HCT116 (cell line): Measurements from ENCODE around the gene ACY1. TPM values are rescaled to one million over a fixed set of nuclear protein-coding genes. Genes with fewer than 3 reads are reported as not detected.
A peak's percentile ranks its signal among the peaks of the same experiment; 100 is the strongest.

Experiments used
- ATAC-seq: fragments of 200-7000 bp; cut with Tn5 transposase; 2 replicates; pipeline ENCODE4 v1.9.1; 2020; ENCODE audit warnings: mild to moderate bottlenecking, moderate library complexity
- BruUV-seq: library from RNA; stranded (reverse); fragments of 400-500 nt; replicated peaks from 2 replicates; lab custom pipeline; 2021; lab: Mats Ljungman, UMichigan
- CTCF ChIA-PET: fragments of 300-600 bp; sonication (Branson Sonifier 250); formaldehyde crosslinking; loops from one replicate; lab custom pipeline; 2021; ENCODE audit warnings: antibody characterized with exemption; lab: Charles Lee
- POLR2A ChIA-PET: fragments of 300-600, 350-600 bp; sonication (Branson Sonifier 250); formaldehyde crosslinking; loops from one replicate; lab custom pipeline; 2021; ENCODE audit warnings: antibody characterized with exemption; lab: Charles Lee
- RAD21 ChIA-PET, 2 experiments: fragments of 300-600 bp; sonication (Branson Sonifier 250); formaldehyde crosslinking; loops; one replicate each; lab custom pipeline; 2023; ENCODE audit warnings: low total read pairs in 2 of 2; ENCODE audit not compliant: uncharacterized antibody in 2 of 2, unreplicated experiment in 2 of 2, low non-redundant PET in 1 of 2; lab: Charles Lee
- DNase-seq: peaks from one replicate; pipeline ENCODE4 v3.0.0-alpha.2; 2010; ENCODE audit warnings: low read depth, low spot score
- H2AFZ ChIP-seq: fragments of 200-600 bp; shearing (Covaris generic), sonication (generic); 2 replicates; pipeline ENCODE4 v1.6.1; 2017; ENCODE audit warnings: low read depth, mixed run types, mixed read lengths, antibody characterized with exemption, low read length; ENCODE audit not compliant: poor library complexity, severe bottlenecking
- H3K27ac ChIP-seq: 2 replicates; pipeline ENCODE4 v1.5.1; 2012; ENCODE audit warnings: low read depth, low read length
- H3K27me3 ChIP-seq: fragments of 200-600 bp; sonication (generic); 2 replicates; pipeline ENCODE4 v1.6.1; 2016; ENCODE audit warnings: mixed run types, low read length, mixed read lengths; ENCODE audit not compliant: insufficient read depth
- H3K36me3 ChIP-seq, 2 experiments: fragments of 200-500 bp in 1 of 2; fragments of 200-600 bp in 1 of 2; sonication (Bioruptor generic) in 1 of 2; sonication (generic) in 1 of 2; 2 replicates each; pipeline versions ENCODE4 v1.5.1 to v1.6.1; 2014 to 2016; ENCODE audit warnings: low read length in 2 of 2, inconsistent platforms in 1 of 2, mixed read lengths in 1 of 2, mixed run types in 1 of 2; ENCODE audit not compliant: insufficient read depth in 2 of 2, control insufficient read depth in 1 of 2
- H3K4me1 ChIP-seq, 2 experiments: fragments of 200-600 bp in 1 of 2; sonication (generic) in 1 of 2; 2 replicates each; pipeline versions ENCODE4 v1.5.1 to v1.6.1; 2012 to 2017; ENCODE audit warnings: low read length in 2 of 2, inconsistent platforms in 1 of 2, mild to moderate bottlenecking in 1 of 2, mixed read lengths in 1 of 2, mixed run types in 1 of 2, moderate library complexity in 1 of 2; ENCODE audit not compliant: insufficient read depth in 2 of 2, control insufficient read depth in 1 of 2
- H3K4me2 ChIP-seq: fragments of 200-600 bp; sonication (generic); 2 replicates; pipeline ENCODE4 v1.6.1; 2017; ENCODE audit warnings: mixed run types, low read length, mixed read lengths
- H3K4me3 ChIP-seq, 2 experiments: fragments of 200-600 bp in 1 of 2; sonication (generic) in 1 of 2; replicated peaks in 1 of 2; 2 replicates each; pipeline ENCODE4 v1.5.1; 2011 to 2016; ENCODE audit warnings: low read length in 2 of 2, control low read depth in 1 of 2, low read depth in 1 of 2, mild to moderate bottlenecking in 1 of 2, mixed read lengths in 1 of 2, mixed run types in 1 of 2
- H3K79me2 ChIP-seq: fragments of 200-600 bp; sonication (generic); 2 replicates; pipeline ENCODE4 v1.6.1; 2017; ENCODE audit warnings: mild to moderate bottlenecking, mixed run types, low read length, moderate library complexity, mixed read lengths; ENCODE audit not compliant: insufficient read depth
- H3K9ac ChIP-seq: fragments of 200-600 bp; sonication (generic); 2 replicates; pipeline ENCODE4 v1.6.1; 2016; ENCODE audit warnings: low read length, mixed read lengths
- H3K9me2 ChIP-seq: fragments of 200-600 bp; sonication (generic), shearing (Covaris generic); 2 replicates; pipeline ENCODE4 v1.6.1; 2017; ENCODE audit warnings: mixed run types, mild to moderate bottlenecking, moderate library complexity; ENCODE audit not compliant: insufficient read depth
- H3K9me3 ChIP-seq, 2 experiments: fragments of 200-500 bp in 1 of 2; fragments of 200-600 bp in 1 of 2; sonication (Bioruptor generic) in 1 of 2; sonication (generic) in 1 of 2; 2 replicates each; pipeline ENCODE4 v1.6.1; 2014 to 2017; ENCODE audit warnings: low read length in 2 of 2, mixed read lengths in 2 of 2, inconsistent platforms in 1 of 2, low read depth in 1 of 2, mild to moderate bottlenecking in 1 of 2, mixed run types in 1 of 2, moderate library complexity in 1 of 2; ENCODE audit not compliant: control insufficient read depth in 1 of 2, insufficient read depth in 1 of 2
- H4K20me1 ChIP-seq: fragments of 200-600 bp; sonication (generic), shearing (Covaris generic); 2 replicates; pipeline ENCODE4 v1.6.1; 2017; ENCODE audit warnings: mixed run types, mild to moderate bottlenecking, moderate library complexity; ENCODE audit not compliant: insufficient read depth
- JUND ChIP-seq: IDR thresholded peaks from 2 replicates; pipeline ENCODE4 v1.6.1; 2012
- POLR2A ChIP-seq: IDR thresholded peaks from 2 replicates; pipeline ENCODE4 v1.7.0; 2011; ENCODE audit warnings: borderline replicate concordance; ENCODE audit not compliant: insufficient read depth, insufficient read length; ENCODE audit errors: extremely low read depth
- POLR2AphosphoS5 ChIP-seq: IDR thresholded peaks from 2 replicates; pipeline ENCODE4 v1.6.1; 2011; ENCODE audit warnings: mild to moderate bottlenecking, low read depth, low read length, moderate library complexity
- SRF ChIP-seq: IDR thresholded peaks from 2 replicates; pipeline ENCODE4 v1.6.1; 2012; ENCODE audit warnings: low read depth
- YY1 ChIP-seq: IDR thresholded peaks from 2 replicates; pipeline ENCODE4 v1.6.1; 2011; ENCODE audit warnings: low read length, low read depth, moderate library complexity, mild to moderate bottlenecking; ENCODE audit not compliant: insufficient replicate concordance; ENCODE audit errors: extremely low read depth
- ZFX ChIP-seq: fragments of 450-650 bp; IDR thresholded peaks from 2 replicates; pipeline ENCODE4 v1.6.1; 2017
- intact Hi-C: fragments of 100-400 bp; cut with micrococcal nuclease; formaldehyde crosslinking; loops from 2 replicates; pipeline ENCODE4 v1.10.0; 2022
- total RNA-seq: library from RNA; stranded (reverse); gene quantifications from one replicate; pipeline ENCODE4 v1.2.1, GENCODE V29; 2021; ENCODE audit not compliant: unreplicated experiment
- TF ChIP-seq, protein P1 (sequence below): IDR thresholded peaks from 2 replicates; pipeline ENCODE4 v1.6.1; 2012

Gene ACY1
- total RNA-seq, 1 experiment from 2014 or later, result 73.2 TPM

DNA sequence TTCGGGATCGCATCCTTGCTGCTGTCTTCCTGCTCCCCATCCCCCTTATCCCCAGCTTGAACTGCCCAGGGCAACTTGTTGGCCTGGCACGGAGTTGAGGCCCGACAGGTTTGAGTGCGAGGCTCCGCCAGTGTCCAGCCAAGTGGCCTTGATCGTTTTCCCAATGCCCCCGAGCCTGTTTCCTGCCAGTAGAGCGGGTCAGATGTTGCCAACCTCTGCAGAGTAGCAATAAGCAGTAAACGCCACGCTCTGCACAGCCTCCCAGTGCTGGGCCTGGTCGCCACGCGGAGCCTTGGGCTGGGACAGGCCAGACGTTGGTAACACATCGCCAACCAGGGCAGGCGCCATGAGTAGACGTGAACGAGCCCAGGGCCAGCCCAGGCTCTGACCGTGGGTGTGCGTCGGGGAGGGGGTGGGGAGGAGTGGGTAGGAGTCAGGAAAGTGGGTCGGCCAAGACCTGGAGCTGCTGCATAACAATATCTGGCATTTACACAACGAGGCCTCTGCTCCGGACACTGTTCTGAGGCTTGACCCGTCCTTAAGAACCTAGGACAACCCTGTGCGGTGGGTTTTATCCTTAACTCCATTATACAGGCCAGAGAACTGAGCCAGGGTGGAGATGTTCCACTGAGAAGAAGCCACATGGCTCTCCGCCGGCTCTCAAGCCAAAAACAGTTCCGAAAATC is 8.9 kb upstream of the ACY1 start:
- peak overlapping the region; percentile 100 for H3K9ac ChIP-seq
- intact Hi-C loops, result loop anchor here (1.0 kb wide), 1 partner anchor 32 kb away; the partner anchor contains the start of gene PARP3

DNA sequence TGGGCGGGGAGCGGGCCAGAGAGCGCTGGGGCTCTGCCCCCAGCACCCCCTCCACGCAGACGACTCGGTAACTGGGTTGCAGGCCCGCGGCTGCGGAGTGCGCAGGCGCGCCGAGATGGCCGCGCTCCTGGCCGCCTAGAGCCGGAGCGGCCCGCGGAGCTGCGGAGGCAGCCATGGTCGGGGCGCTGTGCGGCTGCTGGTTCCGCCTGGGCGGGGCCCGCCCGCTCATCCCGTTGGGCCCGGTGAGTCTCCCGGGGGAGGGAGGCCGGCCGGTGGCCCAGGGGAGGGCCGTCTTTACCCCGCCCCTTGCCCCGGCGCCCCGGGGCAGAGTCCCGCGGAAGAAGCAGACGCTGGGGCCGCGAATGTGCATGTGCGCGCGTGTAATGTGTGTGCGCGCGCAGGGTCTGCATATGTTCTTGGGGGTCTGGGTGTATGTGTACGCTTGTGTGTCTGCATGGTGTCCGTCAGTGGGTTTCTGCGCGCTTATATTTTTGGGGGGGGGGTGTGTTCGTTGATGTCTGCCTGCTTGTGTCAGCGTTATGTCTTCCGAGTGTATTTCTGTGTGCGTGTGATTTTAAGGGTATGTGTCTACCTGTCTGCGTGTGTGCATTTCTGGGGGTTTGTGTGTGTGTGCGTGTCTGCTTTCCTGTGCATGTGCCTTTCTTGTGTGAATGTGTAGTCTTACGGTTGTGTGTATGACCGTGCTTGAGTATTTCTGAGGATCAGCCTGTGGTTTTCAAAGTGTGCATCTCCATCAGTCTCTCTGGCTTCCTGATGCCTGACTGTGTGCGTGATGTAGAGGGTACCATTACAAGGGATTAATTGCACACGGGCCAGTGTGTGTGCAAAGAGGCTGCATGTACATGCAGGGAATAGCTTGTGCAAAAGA is 8.1 kb upstream of the ACY1 start, which contains the start of gene ABHD14A:
TSS of gene ABHD14A (plus strand) at position 102 of the 889 bp plus-strand sequence. CDS start at position 174, 72 bp downstream.
- peak within 1 kb of the TSS; percentile 97 for H3K27ac ChIP-seq
- no peak for DNase-seq
- H3K79me2 ChIP-seq, result peaks cover 33% of the 10 kb centered on the region
- peak within 1 kb of the TSS; percentile 91 for H3K4me2 ChIP-seq
- intact Hi-C loops, result loop anchor here (1.0 kb wide), 1 partner anchor 33 kb away; the partner anchor contains the start of gene PARP3
- H3K9me2 ChIP-seq, result no peaks in the 10 kb centered on the region
- ATAC-seq, result peak; percentile 70
- H2AFZ ChIP-seq, result peak within 1 kb of the TSS; percentile 87
- RAD21 ChIA-PET, result interaction anchor here in 1 of 2 experiments (0.9 kb wide), 1 partner anchor 32 kb away, joined by 4 read pairs; no protein-coding TSS in a partner anchor
- peaks cover 17 to 45% of the 10 kb centered on the region in 2 experiments for H3K4me1 ChIP-seq
- no peaks in the 10 kb centered on the region for H3K27me3 ChIP-seq
- H4K20me1 ChIP-seq, result 0 out of 2 replicates have a peak, but pooled peaks cover 4% of the 10 kb centered on the region
- CTCF ChIA-PET, result interaction anchor here (0.6 to 4.8 kb wide), 5 partner anchors 8 to 33 kb away, joined by 3 to 47 read pairs (median 6); partner anchors contain the start of genes ACY1, PARP3 and RRP9
- TF ChIP-seq POLR2AphosphoS5, result peak; percentile 84
- peak; percentile 61 for TF ChIP-seq POLR2A
- TF ChIP-seq, protein P1, sequence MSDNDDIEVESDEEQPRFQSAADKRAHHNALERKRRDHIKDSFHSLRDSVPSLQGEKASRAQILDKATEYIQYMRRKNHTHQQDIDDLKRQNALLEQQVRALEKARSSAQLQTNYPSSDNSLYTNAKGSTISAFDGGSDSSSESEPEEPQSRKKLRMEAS, result no peak
- TF ChIP-seq ZFX, result peak; percentile 49; the same call in 1 of the 2 replicates
- TF ChIP-seq JUND, result no peak
- peak; percentile 86 for TF ChIP-seq YY1
- TF ChIP-seq, all 23 proteins: peak for 4
- H3K36me3 ChIP-seq, result peaks cover 3 to 16% of the 10 kb centered on the region in 2 experiments; a peak in 2 of 4 replicates
- H3K9me3 ChIP-seq, result no peaks in the 10 kb centered on the region
- POLR2A ChIA-PET, result interaction anchor here (1.4 to 3.3 kb wide), 2 partner anchors 8 to 32 kb away, joined by 4 to 20 read pairs; partner anchors contain the start of gene ACY1
- H3K4me3 ChIP-seq, result peak within 1 kb of the TSS; percentile 93 to 99
- BruUV-seq, result no TSS peak
- peak within 1 kb of the TSS; percentile 100 for H3K9ac ChIP-seq

More for the DNA sequence above, 8.9 kb upstream of the ACY1 start:
- H2AFZ ChIP-seq, result no peak overlapping the region
- 0 out of 2 replicates have a peak, but pooled peaks cover 4% of the 10 kb centered on the region for H4K20me1 ChIP-seq
- peak overlapping the region; percentile 97 for H3K27ac ChIP-seq
- no peak for DNase-seq
- peak overlapping the region; percentile 91 for H3K4me2 ChIP-seq
- peaks cover 41% of the 10 kb centered on the region for H3K79me2 ChIP-seq
- ChIA-PET RAD21 (interaction anchor here (1.3 to 2.2 kb wide), 2 partner anchors 32 kb away, joined by 6 to 7 read pairs; partner anchors contain the start of genes PARP3 (in 2 of the 2) and RRP9 (in 1 of the 2)), POLR2A (interaction anchor here (0.9 to 3.3 kb wide), 6 partner anchors 8 to 32 kb away, joined by 3 to 20 read pairs (median 6); partner anchors contain the start of genes ACY1, PARP3, RPL29 and RRP9), CTCF (interaction anchor here (0.7 to 4.8 kb wide), 11 partner anchors 9 to 473 kb away, joined by 3 to 47 read pairs (median 5); partner anchors contain the start of genes ACY1, DUSP7, PARP3 and POC1A)
- peaks cover 5 to 18% of the 10 kb centered on the region in 2 experiments; a peak in 2 of 4 replicates for H3K36me3 ChIP-seq
- H3K4me1 ChIP-seq, result peaks cover 20 to 52% of the 10 kb centered on the region in 2 experiments
- peak overlapping the region; percentile 93 to 99 for H3K4me3 ChIP-seq
- no peaks in the 10 kb centered on the region for H3K9me3 ChIP-seq
- H3K9me2 ChIP-seq, result no peaks in the 10 kb centered on the region
- TF ChIP-seq SRF (no peak), POLR2A (peak; percentile 6), ZFX (peak; percentile 39)
- no TSS peak for BruUV-seq
- peak; percentile 34 for ATAC-seq
- H3K27me3 ChIP-seq, result no peaks in the 10 kb centered on the region
